ENCODE measurements around the gene NOS1AP.

NOS1AP gene

GRCh38 chr1:162301696-162302095 is 232.2 kb downstream of the NOS1AP start:
- TF ChIP-seq CTCF (IDR thresholded peaks at IDR 0.05; ENCODE audit: low read depth, low read length): no peak
- no peak overlapping the region for H3K27ac ChIP-seq
- no peaks in the 10 kb centered on the region for H3K27me3 ChIP-seq (ENCODE audit: insufficient read depth, low read depth, severe bottlenecking)
- no peak overlapping the region for H3K4me3 ChIP-seq (ENCODE audit: low read depth, low read length)
- peaks cover 5% of the 10 kb centered on the region for H3K9me3 ChIP-seq (ENCODE audit: severe bottlenecking)
- DNase-seq: no peak
- peaks cover 7% of the 10 kb centered on the region for H3K36me3 ChIP-seq

- Histone ChIP-seq H3K27me3 (ENCODE audit: insufficient read depth, low read depth, severe bottlenecking) (no peaks in the 10 kb centered on the region), H3K4me3 (ENCODE audit: low read depth, low read length) (no peak overlapping the region), H3K9me3 (ENCODE audit: severe bottlenecking) (peaks cover 6% of the 10 kb centered on the region), H3K27ac (no peak overlapping the region), H3K36me3 (peaks cover 7% of the 10 kb centered on the region)
- no peak for TF ChIP-seq CTCF (IDR thresholded peaks at IDR 0.05; ENCODE audit: low read depth, low read length)
- DNase-seq: no peak
These were observed 233.0 kb downstream of the NOS1AP start for GRCh38 chr1:162302306-162303003.

GRCh38 chr1:162303004-162303344 is 233.5 kb downstream of the NOS1AP start:
- H3K27ac ChIP-seq: no peak overlapping the region
- H3K9me3 ChIP-seq (ENCODE audit: severe bottlenecking): peaks cover 10% of the 10 kb centered on the region
- DNase-seq: no peak
- H3K4me3 ChIP-seq (ENCODE audit: low read depth, low read length): no peak overlapping the region
- H3K27me3 ChIP-seq (ENCODE audit: insufficient read depth, low read depth, severe bottlenecking): no peaks in the 10 kb centered on the region
- no peak for TF ChIP-seq CTCF (IDR thresholded peaks at IDR 0.05; ENCODE audit: low read depth, low read length)
- H3K36me3 ChIP-seq: peaks cover 7% of the 10 kb centered on the region

GRCh38 chr1:162304736-162305135 is 235.2 kb downstream of the NOS1AP start:
- TF ChIP-seq CTCF (IDR thresholded peaks at IDR 0.05; ENCODE audit: low read depth, low read length): no peak
- no peak for DNase-seq
- H3K36me3 ChIP-seq: peaks cover 11% of the 10 kb centered on the region
- no peaks in the 10 kb centered on the region for H3K27me3 ChIP-seq (ENCODE audit: insufficient read depth, low read depth, severe bottlenecking)
- H3K27ac ChIP-seq: no peak overlapping the region
- H3K9me3 ChIP-seq (ENCODE audit: severe bottlenecking): peaks cover 10% of the 10 kb centered on the region
- H3K4me3 ChIP-seq (ENCODE audit: low read depth, low read length): no peak overlapping the region

GRCh38 chr1:162305969-162306368 is 236.5 kb downstream of the NOS1AP start:
- DNase-seq: no peak
- Histone ChIP-seq H3K9me3 (ENCODE audit: severe bottlenecking) (peaks cover 9% of the 10 kb centered on the region), H3K27me3 (ENCODE audit: insufficient read depth, low read depth, severe bottlenecking) (no peaks in the 10 kb centered on the region), H3K27ac (no peak overlapping the region), H3K36me3 (peaks cover 10% of the 10 kb centered on the region), H3K4me3 (ENCODE audit: low read depth, low read length) (no peak overlapping the region)
- no peak for TF ChIP-seq CTCF (IDR thresholded peaks at IDR 0.05; ENCODE audit: low read depth, low read length)

- TF ChIP-seq CTCF (IDR thresholded peaks at IDR 0.05; ENCODE audit: low read depth, low read length): no peak
- H3K27me3 ChIP-seq (ENCODE audit: insufficient read depth, low read depth, severe bottlenecking): no peaks in the 10 kb centered on the region
- H3K9me3 ChIP-seq (ENCODE audit: severe bottlenecking): peaks cover 5% of the 10 kb centered on the region
- no peak overlapping the region for H3K4me3 ChIP-seq (ENCODE audit: low read depth, low read length)
- H3K27ac ChIP-seq: no peak overlapping the region
- H3K36me3 ChIP-seq: peaks cover 3% of the 10 kb centered on the region
- no peak for DNase-seq
These were observed 240.8 kb downstream of the NOS1AP start for GRCh38 chr1:162310337-162310736.
